GM19099 (cell line): ENCODE results near the gene TAF1D.

Experiments used
- POLR2A ChIP-seq: IDR thresholded peaks from 3 replicates; pipeline ENCODE4 v1.6.1; 2011; ENCODE audit warnings: low read depth; ENCODE audit not compliant: insufficient read length; ENCODE audit errors: extremely low read depth

TAF1D gene

GRCh38 chr11:93734427-93735222 is 6.7 kb downstream of the TAF1D start:
- no peak for TF ChIP-seq POLR2A

GRCh38 chr11:93733474-93733873 is 7.8 kb downstream of the TAF1D start:
- TF ChIP-seq POLR2A, result no peak

- no peak for TF ChIP-seq POLR2A
Observed at GRCh38 chr11:93732237-93732892, 8.9 kb downstream of the TAF1D start.

GRCh38 chr11:93730108-93731107 is 10.9 kb downstream of the TAF1D start:
- TF ChIP-seq POLR2A, result peak; percentile 13

GRCh38 chr11:93729129-93729616 is 12.1 kb downstream of the TAF1D start:
- peak; percentile 50 for TF ChIP-seq POLR2A

GRCh38 chr11:93728792-93729128 is 12.5 kb downstream of the TAF1D start:
- TF ChIP-seq POLR2A, result no peak

GRCh38 chr11:93727985-93728791 is 13.1 kb downstream of the TAF1D start:
- peak; percentile 36 for TF ChIP-seq POLR2A

GRCh38 chr11:93724089-93724488 is 17.2 kb downstream of the TAF1D start:
- TF ChIP-seq POLR2A, result no peak

- TF ChIP-seq POLR2A, result no peak
Observed at GRCh38 chr11:93720522-93720921, 20.8 kb downstream of the TAF1D start.

GRCh38 chr11:93719310-93719709 is 22.0 kb downstream of the TAF1D start:
- no peak for TF ChIP-seq POLR2A

- no peak for TF ChIP-seq POLR2A
Observed at GRCh38 chr11:93718057-93718563, 23.2 kb downstream of the TAF1D start.

- no peak for TF ChIP-seq POLR2A
Observed at GRCh38 chr11:93717501-93717900, 23.8 kb downstream of the TAF1D start.

GRCh38 chr11:93715797-93716396 is 25.4 kb downstream of the TAF1D start:
- no peak for TF ChIP-seq POLR2A

GRCh38 chr11:93712678-93713077 is 28.6 kb downstream of the TAF1D start:
- no peak for TF ChIP-seq POLR2A
